Keratinocyte (primary cell): ENCODE measurements around the gene UTP15. TPM values are rescaled to one million over a fixed set of nuclear protein-coding genes. Genes with fewer than 3 reads are reported as not detected.
A peak's percentile ranks its signal among the peaks of the same experiment; 100 is the strongest.

Source experiments
- DNase-seq: peaks from one replicate; pipeline ENCODE4 v3.0.0-alpha.2; 2011; ENCODE audit warnings: low read depth, missing footprints, low spot score
- FAIRE-seq: peaks from 2 replicates; lab custom pipeline; 2011; peaks lifted over from hg19 to GRCh38; lab: Jason Lieb, UNC
- H2AFZ ChIP-seq: 2 replicates; pipeline ENCODE4 v1.6.0; 2012; ENCODE audit warnings: low read length, control low read depth, inconsistent platforms; ENCODE audit not compliant: control insufficient read depth
- H3K27ac ChIP-seq: 2 replicates; pipeline ENCODE4 v1.5.1; 2011; ENCODE audit warnings: low read length; ENCODE audit not compliant: control insufficient read depth, insufficient read depth
- H3K27me3 ChIP-seq: 3 replicates; pipeline ENCODE4 v1.6.0; 2011; ENCODE audit warnings: low read length; ENCODE audit not compliant: control insufficient read depth, insufficient read depth; ENCODE audit errors: extremely low read depth
- H3K36me3 ChIP-seq, 2 experiments: 2 replicates in 1 of 2; 3 replicates in 1 of 2; pipeline ENCODE4 v1.5.1; 2011; ENCODE audit warnings: low read length in 2 of 2, mild to moderate bottlenecking in 1 of 2; ENCODE audit not compliant: control insufficient read depth in 2 of 2, insufficient read depth in 2 of 2; ENCODE audit errors: extremely low read depth in 1 of 2
- H3K4me1 ChIP-seq: 3 replicates; pipeline ENCODE4 v1.5.1; 2011; ENCODE audit warnings: low read length; ENCODE audit not compliant: control insufficient read depth, insufficient read depth; ENCODE audit errors: extremely low read depth
- H3K4me2 ChIP-seq: 3 replicates; pipeline ENCODE4 v1.6.0; 2011; ENCODE audit warnings: low read depth, low read length; ENCODE audit not compliant: control insufficient read depth, insufficient read depth; ENCODE audit errors: extremely low read depth
- H3K4me3 ChIP-seq, 3 experiments: fragments of 200-600 bp in 1 of 3; sonication (generic) in 1 of 3; 2 replicates in 2 of 3; 3 replicates in 1 of 3; pipeline ENCODE4 v1.5.1; 2011 to 2016; ENCODE audit warnings: low read length in 3 of 3, mild to moderate bottlenecking in 3 of 3, control low read depth in 2 of 3, inconsistent platforms in 1 of 3, low read depth in 1 of 3, mixed read lengths in 1 of 3, mixed run types in 1 of 3, moderate library complexity in 1 of 3; ENCODE audit not compliant: control insufficient read depth in 2 of 3, insufficient read depth in 2 of 3; ENCODE audit errors: extremely low read depth in 1 of 3
- H3K79me2 ChIP-seq: 2 replicates; pipeline ENCODE4 v1.6.0; 2012; ENCODE audit warnings: low read length; ENCODE audit not compliant: control insufficient read depth, insufficient read depth
- H3K9ac ChIP-seq: 3 replicates; pipeline ENCODE4 v1.6.0; 2011; ENCODE audit warnings: low read length; ENCODE audit not compliant: control insufficient read depth, insufficient read depth; ENCODE audit errors: extremely low read depth
- H3K9me1 ChIP-seq: 3 replicates; pipeline ENCODE4 v1.6.0; 2011; ENCODE audit warnings: low read length; ENCODE audit not compliant: control insufficient read depth, insufficient read depth; ENCODE audit errors: extremely low read depth
- H3K9me3 ChIP-seq: 2 replicates; pipeline ENCODE4 v1.5.1; 2012; ENCODE audit warnings: low read depth, low read length; ENCODE audit not compliant: control insufficient read depth
- H4K20me1 ChIP-seq: 3 replicates; pipeline ENCODE4 v1.6.0; 2011; ENCODE audit warnings: low read length; ENCODE audit not compliant: control insufficient read depth, insufficient read depth; ENCODE audit errors: extremely low read depth
- EZH2 ChIP-seq: IDR thresholded peaks from one replicate; pipeline ENCODE4 v1.6.1; 2012; ENCODE audit warnings: inconsistent platforms, mild to moderate bottlenecking, low read length, moderate library complexity
- dilution Hi-C: fragments of 300-500 bp; cut with MboI; formaldehyde crosslinking; loops from one replicate; pipeline ENCODE4 v1.7.0; 2020; ENCODE audit warnings: low sequenced_read_pairs; ENCODE audit not compliant: extremely low pct_ligation_motif_present
- polyA plus RNA-seq, 5 experiments: library from polyadenylated mRNA; depleted of rRNA in 3 of 5; stranded (reverse) in 3 of 5; stranded (forward) in 1 of 5; unstranded in 1 of 5; fragments of >200 nt; gene quantifications; 1 replicate in 1 of 5; 2 replicates in 3 of 5; 3 replicates in 1 of 5; pipeline versions ENCODE4 v1.2.1 to v1.2.3, GENCODE V29; 2011 to 2012; ENCODE audit warnings: missing spikeins in 2 of 5, low read depth in 1 of 5, low replicate concordance in 1 of 5
- TF ChIP-seq, protein P1 (sequence below), 3 experiments: IDR thresholded peaks in 1 of 3; conservative IDR thresholded peaks in 1 of 3; optimal IDR thresholded peaks in 1 of 3; 2 replicates in 2 of 3; 3 replicates in 1 of 3; pipeline versions ENCODE3 to v1.5.1; 2011; ENCODE audit warnings: low read length in 3 of 3, mild to moderate bottlenecking in 3 of 3, moderate library complexity in 2 of 3, control low read depth in 1 of 3, inconsistent platforms in 1 of 3; ENCODE audit not compliant: insufficient read depth in 2 of 3; ENCODE audit errors: extremely low read depth in 1 of 3

Gene UTP15
- polyA plus RNA-seq, 1 donor (not counting 4 experiments of a cell fraction or from before 2014, with no cell fraction given), result 28.3 TPM

DNA sequence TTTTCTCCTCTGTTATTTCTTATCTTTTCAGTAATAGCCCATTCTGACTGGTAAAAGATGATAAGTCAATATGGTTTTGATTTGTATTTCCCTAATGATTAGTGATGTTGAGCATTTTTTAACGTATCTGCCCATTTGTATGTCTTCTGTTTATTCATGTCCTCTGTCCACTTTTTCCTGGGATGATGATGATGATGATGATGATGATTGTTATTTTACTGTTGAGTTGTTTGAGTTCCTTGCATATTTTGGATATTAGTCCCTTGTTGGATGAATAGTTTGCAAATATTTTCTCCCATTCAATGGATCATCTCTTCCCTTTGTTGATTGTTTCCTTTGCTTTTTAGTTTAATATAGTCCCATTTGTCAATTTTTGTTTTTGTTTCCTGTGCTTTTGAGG lies 27.0 kb downstream of the UTP15 start:
- no peak for TF ChIP-seq EZH2
- TF ChIP-seq, protein P1, sequence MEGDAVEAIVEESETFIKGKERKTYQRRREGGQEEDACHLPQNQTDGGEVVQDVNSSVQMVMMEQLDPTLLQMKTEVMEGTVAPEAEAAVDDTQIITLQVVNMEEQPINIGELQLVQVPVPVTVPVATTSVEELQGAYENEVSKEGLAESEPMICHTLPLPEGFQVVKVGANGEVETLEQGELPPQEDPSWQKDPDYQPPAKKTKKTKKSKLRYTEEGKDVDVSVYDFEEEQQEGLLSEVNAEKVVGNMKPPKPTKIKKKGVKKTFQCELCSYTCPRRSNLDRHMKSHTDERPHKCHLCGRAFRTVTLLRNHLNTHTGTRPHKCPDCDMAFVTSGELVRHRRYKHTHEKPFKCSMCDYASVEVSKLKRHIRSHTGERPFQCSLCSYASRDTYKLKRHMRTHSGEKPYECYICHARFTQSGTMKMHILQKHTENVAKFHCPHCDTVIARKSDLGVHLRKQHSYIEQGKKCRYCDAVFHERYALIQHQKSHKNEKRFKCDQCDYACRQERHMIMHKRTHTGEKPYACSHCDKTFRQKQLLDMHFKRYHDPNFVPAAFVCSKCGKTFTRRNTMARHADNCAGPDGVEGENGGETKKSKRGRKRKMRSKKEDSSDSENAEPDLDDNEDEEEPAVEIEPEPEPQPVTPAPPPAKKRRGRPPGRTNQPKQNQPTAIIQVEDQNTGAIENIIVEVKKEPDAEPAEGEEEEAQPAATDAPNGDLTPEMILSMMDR (optimal IDR thresholded peaks at IDR 0.05 in 1 of 3, IDR thresholded peaks at IDR 0.05 in 1 of 3, conservative IDR thresholded peaks at IDR 0.05 in 1 of 3; ENCODE audit: extremely low read depth in 1 of 3, insufficient read depth in 2 of 3, low read length in 3 of 3), result no peak
- no peak overlapping the region for H3K9ac ChIP-seq

DNA sequence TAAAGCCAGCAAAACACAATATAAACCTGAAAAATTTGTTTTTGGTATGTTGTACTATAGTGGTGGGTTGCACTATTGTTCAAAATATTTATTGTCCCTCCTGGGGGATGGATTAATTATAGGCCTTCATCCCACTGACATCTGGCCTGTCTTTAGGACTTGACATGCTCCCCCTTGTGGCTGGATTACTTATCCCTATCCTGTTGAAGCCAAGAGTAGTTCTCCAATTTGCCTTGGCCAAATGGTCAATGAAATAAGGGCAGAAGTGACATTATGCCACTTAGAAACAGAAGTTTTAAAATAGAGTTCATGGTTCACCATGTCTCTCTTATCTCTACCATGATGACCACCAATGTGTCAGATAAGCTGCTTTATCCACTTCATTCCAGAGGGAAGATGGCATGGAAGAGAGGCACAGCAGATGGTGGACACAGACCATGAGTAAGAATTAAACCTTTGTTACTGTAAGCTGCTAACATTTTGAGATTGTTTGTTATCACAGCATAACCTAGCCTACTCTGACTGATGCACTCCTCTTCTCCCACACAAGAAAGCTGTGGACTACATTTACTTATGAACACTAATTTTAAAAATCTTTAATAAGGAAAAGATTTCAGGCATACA lies 31.3 kb downstream of the UTP15 start:
- peak; percentile 83 for FAIRE-seq
- no peak overlapping the region for H3K4me3 ChIP-seq
- no peak for TF ChIP-seq EZH2
- TF ChIP-seq, protein P1 (optimal IDR thresholded peaks at IDR 0.05 in 1 of 3, IDR thresholded peaks at IDR 0.05 in 1 of 3, conservative IDR thresholded peaks at IDR 0.05 in 1 of 3; ENCODE audit: extremely low read depth in 1 of 3, insufficient read depth in 2 of 3, low read length in 3 of 3), result peak; percentile 69 to 73 (median 71)
- H3K27ac ChIP-seq, result no peak overlapping the region
- DNase-seq, result no peak
- no peaks in the 10 kb centered on the region for H3K27me3 ChIP-seq
- H4K20me1 ChIP-seq, result no peaks in the 10 kb centered on the region
- H3K4me1 ChIP-seq, result peaks cover 14% of the 10 kb centered on the region
- no peaks in the 10 kb centered on the region for H3K79me2 ChIP-seq
- dilution Hi-C loops, result no loop called here
- H2AFZ ChIP-seq, result no peak overlapping the region
- H3K4me2 ChIP-seq, result no peak overlapping the region
- H3K36me3 ChIP-seq, result no peaks in the 10 kb centered on the region
- no peak overlapping the region for H3K9ac ChIP-seq
- no peaks in the 10 kb centered on the region for H3K9me3 ChIP-seq
- H3K9me1 ChIP-seq, result no peaks in the 10 kb centered on the region

More for the DNA sequence above, 27.0 kb downstream of the UTP15 start:
- Histone ChIP-seq H3K4me2 (peak overlapping the region; percentile 37), H2AFZ (no peak overlapping the region), H3K27ac (no peak overlapping the region), H3K4me3 (no peak overlapping the region), H3K79me2 (no peaks in the 10 kb centered on the region), H3K9me3 (no peaks in the 10 kb centered on the region), H3K4me1 (peaks cover 22% of the 10 kb centered on the region), H3K27me3 (no peaks in the 10 kb centered on the region), H3K36me3 (no peaks in the 10 kb centered on the region), H3K9me1 (no peaks in the 10 kb centered on the region), H4K20me1 (no peaks in the 10 kb centered on the region)
- dilution Hi-C loops, result no loop called here
- DNase-seq (no peak), FAIRE-seq (peak; percentile 17)
